Right ventricle myocardium superior (tissue), 1 donor: ENCODE data around the gene TMEM51. TPM values are rescaled to one million over a fixed set of nuclear protein-coding genes. Genes with fewer than 3 reads are reported as not detected.

Experiments used
- ATAC-seq: fragments of 200-7000 bp; cut with Tn5 transposase; one replicate; pipeline ENCODE4 v1.9.1; 2020; ENCODE audit warnings: mild to moderate bottlenecking; ENCODE audit not compliant: poor library complexity
- DNase-seq: peaks from one replicate; pipeline ENCODE4 v3.0.0-alpha.2; 2020
- intact Hi-C: fragments of 100-400 bp; cut with DNase I; formaldehyde crosslinking; loops from one replicate; pipeline ENCODE4 v1.11.2; 2022
- total RNA-seq: library from RNA; stranded (reverse); fragmentation: NEBNext Ultra II Directional; extraction: Animal tissue kit (Norgen Biotek cat#: 25700); gene quantifications from one replicate; pipeline ENCODE4 v1.2.1, GENCODE V29; 2021
- donor health status: DM: no; HTN: yes; CAD: no; lungs with severe emphysema.

The TMEM51 gene
- total RNA-seq, 1 donor from 2014 or later = 3.4 TPM

- DNase-seq (no peak), ATAC-seq (no peak)
- intact Hi-C loops = no loop called here
These were observed 32.7 kb downstream of the TMEM51 start for GRCh38 chr1:15186073-15186845.

- intact Hi-C loops = no loop called here
- DNase-seq = no peak
- no peak for ATAC-seq
These were observed 33.3 kb downstream of the TMEM51 start for GRCh38 chr1:15186846-15187151.

GRCh38 chr1:15187175-15188129, 33.9 kb downstream of the TMEM51 start:
- no peak for DNase-seq
- no peak for ATAC-seq
- intact Hi-C loops = no loop called here

GRCh38 chr1:15188130-15188524, 34.6 kb downstream of the TMEM51 start:
- DNase-seq (no peak), ATAC-seq (no peak)

GRCh38 chr1:15188678-15189077, 35.1 kb downstream of the TMEM51 start:
- no peak for DNase-seq
- ATAC-seq = no peak
- intact Hi-C loops = no loop called here

More at GRCh38 chr1:15188130-15188524, 34.6 kb downstream of the TMEM51 start:
- intact Hi-C loops = no loop called here

GRCh38 chr1:15189692-15190370, 36.3 kb downstream of the TMEM51 start:
- ATAC-seq (no peak), DNase-seq (no peak)
- intact Hi-C loops = no loop called here

GRCh38 chr1:15191267-15191666, 37.7 kb downstream of the TMEM51 start:
- intact Hi-C loops = no loop called here
- no peak for ATAC-seq
- no peak for DNase-seq

GRCh38 chr1:15191770-15192169, 38.2 kb downstream of the TMEM51 start:
- DNase-seq (no peak), ATAC-seq (no peak)
- intact Hi-C loops = no loop called here

GRCh38 chr1:15192916-15193550, 39.5 kb downstream of the TMEM51 start:
- DNase-seq (no peak), ATAC-seq (no peak)
- intact Hi-C loops = no loop called here

- intact Hi-C loops = no loop called here
- DNase-seq (no peak), ATAC-seq (no peak)
These were observed 42.0 kb downstream of the TMEM51 start for GRCh38 chr1:15195420-15196052.

- DNase-seq (no peak), ATAC-seq (no peak)
- intact Hi-C loops = no loop called here
These were observed 42.5 kb downstream of the TMEM51 start for GRCh38 chr1:15196069-15196468.

- intact Hi-C loops = no loop called here
- DNase-seq = no peak
These were observed 43.4 kb downstream of the TMEM51 start for GRCh38 chr1:15196807-15197530.

GRCh38 chr1:15197591-15198447, 44.3 kb downstream of the TMEM51 start:
- ATAC-seq = no peak

More at GRCh38 chr1:15196807-15197530, 43.4 kb downstream of the TMEM51 start:
- ATAC-seq = no peak

GRCh38 chr1:15198684-15199083, 45.1 kb downstream of the TMEM51 start:
- ATAC-seq (no peak), DNase-seq (no peak)
- intact Hi-C loops = no loop called here

More at GRCh38 chr1:15197591-15198447, 44.3 kb downstream of the TMEM51 start:
- no peak for DNase-seq
- intact Hi-C loops = no loop called here

GRCh38 chr1:15201221-15201620, 47.7 kb downstream of the TMEM51 start:
- DNase-seq = no peak
- no peak for ATAC-seq
- intact Hi-C loops = no loop called here

GRCh38 chr1:15201849-15202551, 48.5 kb downstream of the TMEM51 start:
- DNase-seq = no peak
- intact Hi-C loops = no loop called here
- ATAC-seq = no peak
